ENCODE data around the gene PDE6B. TPM values are rescaled to one million over a fixed set of nuclear protein-coding genes. Genes with fewer than 3 reads are reported as not detected.

PDE6B gene
- total and polyA plus RNA-seq, 2 experiments from 2014 or later = 3.4 to 5.0 TPM

GRCh38 chr4:678331-679103, 53.1 kb downstream of the PDE6B start (continued):
- no peak for TF ChIP-seq ZNF462 (CRISPR knock-in tag; IDR thresholded peaks at IDR 0.05)

GRCh38 chr4:679104-679481, 53.7 kb downstream of the PDE6B start:
- DNase-seq (ENCODE audit: low spot score) (no peak), ATAC-seq (no peak)
- no peak overlapping the region for H3K27ac Mint-ChIP-seq
- TF ChIP-seq CREB1 (CRISPR knock-in tag; IDR thresholded peaks at IDR 0.05; ENCODE audit: low read depth) (no peak), CTCF (conservative IDR thresholded peaks at IDR 0.05; ENCODE audit: low read depth in 2 of 2) (no peak), POLR2AphosphoS5 (IDR thresholded peaks at IDR 0.05; ENCODE audit: low read depth) (no peak), EZH2 (IDR thresholded peaks at IDR 0.05; ENCODE audit: low read depth, unreplicated experiment) (no peak), REST (IDR thresholded peaks at IDR 0.05; ENCODE audit: unreplicated experiment) (no peak), EZH2phosphoT487 (IDR thresholded peaks at IDR 0.05; ENCODE audit: unreplicated experiment) (no peak), JUNB (IDR thresholded peaks at IDR 0.05; ENCODE audit: unreplicated experiment) (no peak), ZNF114 (CRISPR knock-in tag; IDR thresholded peaks at IDR 0.05) (no peak)

More at GRCh38 chr4:679104-679481, 53.7 kb downstream of the PDE6B start:
- Histone ChIP-seq H4K20me1 (replicated peaks; ENCODE audit: insufficient read depth) (no peaks in the 10 kb centered on the region), H3K27me3 (ENCODE audit: insufficient read depth) (no peaks in the 10 kb centered on the region), H3K79me2 (replicated peaks; ENCODE audit: insufficient read depth) (no peaks in the 10 kb centered on the region), H3F3A (replicated peaks; ENCODE audit: low read depth) (peaks cover 16% of the 10 kb centered on the region), H3K4me3 (no peak overlapping the region), H3K9me2 (ENCODE audit: insufficient read depth) (no peaks in the 10 kb centered on the region), H3K27ac (ENCODE audit: low read depth) (no peak overlapping the region), H3K4me1 (ENCODE audit: insufficient read depth) (no peaks in the 10 kb centered on the region; the same call in 1 of the 2 replicates), H3K4me2 (no peak overlapping the region), H3K36me3 (ENCODE audit: insufficient read depth) (no peaks in the 10 kb centered on the region), H2AFZ (no peak overlapping the region)
- Mint-ChIP-seq H3K27me3 (ENCODE audit: insufficient read depth, low read depth, poor library complexity) (peaks cover 17% of the 10 kb centered on the region), H3K4me3 (no peak overlapping the region), H3K9me3 (peaks cover 3% of the 10 kb centered on the region; the same call in 1 of the 3 replicates), H3K36me3 (ENCODE audit: low read depth) (no peaks in the 10 kb centered on the region), H3K4me1 (peaks cover 8% of the 10 kb centered on the region)

Data from GM23338 (cell line).